K562 (cell line): ENCODE results near the gene CNOT9. TPM values are rescaled to one million over a fixed set of nuclear protein-coding genes. Genes with fewer than 3 reads are reported as not detected.

Source experiments
- EP300 ChIP-seq: IDR thresholded peaks from 2 replicates; pipeline ENCODE4 v1.6.1; 2012; ENCODE audit warnings: low read length, improper control_type of control experiment
- POLR2AphosphoS5 ChIP-seq: IDR thresholded peaks from 2 replicates; pipeline ENCODE4 v1.6.1; 2011; ENCODE audit warnings: mild to moderate bottlenecking, low read depth, low read length, moderate library complexity; ENCODE audit not compliant: control insufficient read depth, insufficient read depth
- RCOR1 ChIP-seq, 2 experiments: IDR thresholded peaks; 2 replicates each; pipeline ENCODE4 v1.6.1; 2012; ENCODE audit warnings: low read depth in 2 of 2, low read length in 2 of 2, borderline replicate concordance in 1 of 2, improper control_type of control experiment in 1 of 2
- SPI1 ChIP-seq: IDR thresholded peaks from 2 replicates; pipeline ENCODE4 v1.6.1; 2011; ENCODE audit warnings: low read depth, low read length, control low read depth, borderline replicate concordance
- polyA plus RNA-seq, 8 experiments: library from polyadenylated mRNA; depleted of rRNA in 4 of 8; stranded (reverse) in 5 of 8; unstranded in 3 of 8; fragments of >200 nt; fragmentation: Nextera tagmentation in 2 of 8; fragmentation: Illumina TruSeq in 1 of 8; extraction: Ambion mirVana in 2 of 8; extraction: Trizol in 1 of 8; gene quantifications; 2 replicates each; pipeline versions ENCODE4 v1.2.1 to v1.2.3, GENCODE V29; 2011 to 2014; ENCODE audit warnings: inconsistent platforms in 1 of 8, missing spikeins in 1 of 8
- total RNA-seq, 7 experiments: library from RNA; depleted of rRNA in 6 of 7; stranded (reverse); fragments of >200 nt in 6 of 7; fragmentation: Illumina TruSeq in 2 of 7; extraction: Trizol in 2 of 7; gene quantifications; 2 replicates each; pipeline versions ENCODE4 v1.2.1 to v1.2.3, GENCODE V29; 2011 to 2021; ENCODE audit warnings: low replicate concordance in 1 of 7
- TF ChIP-seq, protein P1 (sequence below): fragments of 450-650 bp; IDR thresholded peaks from 2 replicates; pipeline ENCODE4 v1.6.1; 2014; ENCODE audit warnings: low read depth, mild to moderate bottlenecking, moderate library complexity, borderline replicate concordance
- TF ChIP-seq, protein P2 (sequence below): fragments of 450-650 bp; IDR thresholded peaks from 2 replicates; pipeline ENCODE4 v1.6.1; 2016; ENCODE audit warnings: mild to moderate bottlenecking, moderate library complexity
- TF ChIP-seq, protein P3 (sequence below): sonication (generic); formaldehyde crosslinking; IDR thresholded peaks from 2 replicates; pipeline ENCODE4 v1.8.1; 2022; ENCODE audit warnings: missing genetic modification reagents
- TF ChIP-seq, protein P4 (sequence below), 2 experiments: fragments of 200-800 bp in 1 of 2; sonication (Bioruptor generic) in 1 of 2; sonication (generic) in 1 of 2; formaldehyde crosslinking in 1 of 2; IDR thresholded peaks in 1 of 2; conservative IDR thresholded peaks in 1 of 2; 2 replicates each; pipeline versions ENCODE4 v1.5.0 to v1.6.1; 2016 to 2020; ENCODE audit warnings: missing compliant biosample characterization in 1 of 2, missing genetic modification characterization in 1 of 2, missing genetic modification reagents in 1 of 2

CNOT9 gene
- total and polyA plus RNA-seq, 9 of the 15 experiments (the other 6 are each of a cell fraction or from before 2014, with no cell fraction given), result 19.0 to 82.6 (median 46.7) TPM

DNA sequence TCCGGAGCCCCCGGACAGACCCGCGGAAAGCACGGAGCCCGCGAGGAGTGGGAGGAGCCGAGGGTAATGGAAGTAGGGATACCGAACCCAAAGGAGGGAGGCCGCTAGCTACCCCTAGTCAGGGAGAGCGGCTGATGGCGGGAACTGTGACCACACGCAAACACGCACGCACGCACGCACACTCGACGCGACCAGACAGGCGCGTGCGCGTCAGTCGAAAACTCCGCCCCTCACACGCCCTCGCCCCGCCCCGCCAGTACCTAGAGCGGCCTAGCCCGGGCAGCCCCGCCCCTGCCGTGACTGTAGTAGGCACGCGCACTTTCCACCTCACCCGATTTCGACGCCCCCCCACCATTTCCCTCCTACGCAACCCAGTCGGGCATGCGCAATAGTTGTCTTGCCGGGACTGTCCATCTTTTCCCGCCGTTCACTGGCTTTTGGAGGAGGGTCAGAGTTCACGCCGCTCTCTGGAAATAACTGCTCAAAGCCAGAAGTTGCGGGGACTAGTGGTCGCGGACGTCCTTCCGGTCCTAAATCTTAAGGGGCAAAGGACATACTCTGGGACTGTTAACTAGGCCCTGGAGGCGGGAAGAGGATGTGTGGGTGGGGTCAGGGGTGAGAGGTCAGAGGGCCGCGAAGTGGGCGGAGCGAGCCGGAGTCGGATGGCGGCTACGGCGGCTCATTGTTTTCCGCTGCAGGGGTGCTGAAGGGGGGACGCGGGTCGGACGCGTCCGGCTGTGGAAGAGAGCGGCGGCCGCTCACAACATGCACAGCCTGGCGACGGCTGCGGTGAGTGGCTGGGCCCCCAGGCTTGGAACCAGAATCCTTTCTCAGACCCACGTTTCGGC lies at the start of gene CNOT9, which contains the start of gene USP37 (continued):
- TF ChIP-seq, protein P1, sequence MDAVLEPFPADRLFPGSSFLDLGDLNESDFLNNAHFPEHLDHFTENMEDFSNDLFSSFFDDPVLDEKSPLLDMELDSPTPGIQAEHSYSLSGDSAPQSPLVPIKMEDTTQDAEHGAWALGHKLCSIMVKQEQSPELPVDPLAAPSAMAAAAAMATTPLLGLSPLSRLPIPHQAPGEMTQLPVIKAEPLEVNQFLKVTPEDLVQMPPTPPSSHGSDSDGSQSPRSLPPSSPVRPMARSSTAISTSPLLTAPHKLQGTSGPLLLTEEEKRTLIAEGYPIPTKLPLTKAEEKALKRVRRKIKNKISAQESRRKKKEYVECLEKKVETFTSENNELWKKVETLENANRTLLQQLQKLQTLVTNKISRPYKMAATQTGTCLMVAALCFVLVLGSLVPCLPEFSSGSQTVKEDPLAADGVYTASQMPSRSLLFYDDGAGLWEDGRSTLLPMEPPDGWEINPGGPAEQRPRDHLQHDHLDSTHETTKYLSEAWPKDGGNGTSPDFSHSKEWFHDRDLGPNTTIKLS, result peak; percentile 87
- TF ChIP-seq POLR2AphosphoS5 (peak; percentile 69; the same call in 1 of the 2 replicates), SPI1 (no peak), RCOR1 (IDR thresholded peaks at IDR 0.05; ENCODE audit: borderline replicate concordance in 1 of 2, low read depth in 2 of 2, low read length in 2 of 2) (peak in 1 of 2 experiments; percentile 29; a peak in 1 of 4 replicates), EP300 (peak; percentile 20; the same call in 1 of the 2 replicates)
- TF ChIP-seq, protein P2, sequence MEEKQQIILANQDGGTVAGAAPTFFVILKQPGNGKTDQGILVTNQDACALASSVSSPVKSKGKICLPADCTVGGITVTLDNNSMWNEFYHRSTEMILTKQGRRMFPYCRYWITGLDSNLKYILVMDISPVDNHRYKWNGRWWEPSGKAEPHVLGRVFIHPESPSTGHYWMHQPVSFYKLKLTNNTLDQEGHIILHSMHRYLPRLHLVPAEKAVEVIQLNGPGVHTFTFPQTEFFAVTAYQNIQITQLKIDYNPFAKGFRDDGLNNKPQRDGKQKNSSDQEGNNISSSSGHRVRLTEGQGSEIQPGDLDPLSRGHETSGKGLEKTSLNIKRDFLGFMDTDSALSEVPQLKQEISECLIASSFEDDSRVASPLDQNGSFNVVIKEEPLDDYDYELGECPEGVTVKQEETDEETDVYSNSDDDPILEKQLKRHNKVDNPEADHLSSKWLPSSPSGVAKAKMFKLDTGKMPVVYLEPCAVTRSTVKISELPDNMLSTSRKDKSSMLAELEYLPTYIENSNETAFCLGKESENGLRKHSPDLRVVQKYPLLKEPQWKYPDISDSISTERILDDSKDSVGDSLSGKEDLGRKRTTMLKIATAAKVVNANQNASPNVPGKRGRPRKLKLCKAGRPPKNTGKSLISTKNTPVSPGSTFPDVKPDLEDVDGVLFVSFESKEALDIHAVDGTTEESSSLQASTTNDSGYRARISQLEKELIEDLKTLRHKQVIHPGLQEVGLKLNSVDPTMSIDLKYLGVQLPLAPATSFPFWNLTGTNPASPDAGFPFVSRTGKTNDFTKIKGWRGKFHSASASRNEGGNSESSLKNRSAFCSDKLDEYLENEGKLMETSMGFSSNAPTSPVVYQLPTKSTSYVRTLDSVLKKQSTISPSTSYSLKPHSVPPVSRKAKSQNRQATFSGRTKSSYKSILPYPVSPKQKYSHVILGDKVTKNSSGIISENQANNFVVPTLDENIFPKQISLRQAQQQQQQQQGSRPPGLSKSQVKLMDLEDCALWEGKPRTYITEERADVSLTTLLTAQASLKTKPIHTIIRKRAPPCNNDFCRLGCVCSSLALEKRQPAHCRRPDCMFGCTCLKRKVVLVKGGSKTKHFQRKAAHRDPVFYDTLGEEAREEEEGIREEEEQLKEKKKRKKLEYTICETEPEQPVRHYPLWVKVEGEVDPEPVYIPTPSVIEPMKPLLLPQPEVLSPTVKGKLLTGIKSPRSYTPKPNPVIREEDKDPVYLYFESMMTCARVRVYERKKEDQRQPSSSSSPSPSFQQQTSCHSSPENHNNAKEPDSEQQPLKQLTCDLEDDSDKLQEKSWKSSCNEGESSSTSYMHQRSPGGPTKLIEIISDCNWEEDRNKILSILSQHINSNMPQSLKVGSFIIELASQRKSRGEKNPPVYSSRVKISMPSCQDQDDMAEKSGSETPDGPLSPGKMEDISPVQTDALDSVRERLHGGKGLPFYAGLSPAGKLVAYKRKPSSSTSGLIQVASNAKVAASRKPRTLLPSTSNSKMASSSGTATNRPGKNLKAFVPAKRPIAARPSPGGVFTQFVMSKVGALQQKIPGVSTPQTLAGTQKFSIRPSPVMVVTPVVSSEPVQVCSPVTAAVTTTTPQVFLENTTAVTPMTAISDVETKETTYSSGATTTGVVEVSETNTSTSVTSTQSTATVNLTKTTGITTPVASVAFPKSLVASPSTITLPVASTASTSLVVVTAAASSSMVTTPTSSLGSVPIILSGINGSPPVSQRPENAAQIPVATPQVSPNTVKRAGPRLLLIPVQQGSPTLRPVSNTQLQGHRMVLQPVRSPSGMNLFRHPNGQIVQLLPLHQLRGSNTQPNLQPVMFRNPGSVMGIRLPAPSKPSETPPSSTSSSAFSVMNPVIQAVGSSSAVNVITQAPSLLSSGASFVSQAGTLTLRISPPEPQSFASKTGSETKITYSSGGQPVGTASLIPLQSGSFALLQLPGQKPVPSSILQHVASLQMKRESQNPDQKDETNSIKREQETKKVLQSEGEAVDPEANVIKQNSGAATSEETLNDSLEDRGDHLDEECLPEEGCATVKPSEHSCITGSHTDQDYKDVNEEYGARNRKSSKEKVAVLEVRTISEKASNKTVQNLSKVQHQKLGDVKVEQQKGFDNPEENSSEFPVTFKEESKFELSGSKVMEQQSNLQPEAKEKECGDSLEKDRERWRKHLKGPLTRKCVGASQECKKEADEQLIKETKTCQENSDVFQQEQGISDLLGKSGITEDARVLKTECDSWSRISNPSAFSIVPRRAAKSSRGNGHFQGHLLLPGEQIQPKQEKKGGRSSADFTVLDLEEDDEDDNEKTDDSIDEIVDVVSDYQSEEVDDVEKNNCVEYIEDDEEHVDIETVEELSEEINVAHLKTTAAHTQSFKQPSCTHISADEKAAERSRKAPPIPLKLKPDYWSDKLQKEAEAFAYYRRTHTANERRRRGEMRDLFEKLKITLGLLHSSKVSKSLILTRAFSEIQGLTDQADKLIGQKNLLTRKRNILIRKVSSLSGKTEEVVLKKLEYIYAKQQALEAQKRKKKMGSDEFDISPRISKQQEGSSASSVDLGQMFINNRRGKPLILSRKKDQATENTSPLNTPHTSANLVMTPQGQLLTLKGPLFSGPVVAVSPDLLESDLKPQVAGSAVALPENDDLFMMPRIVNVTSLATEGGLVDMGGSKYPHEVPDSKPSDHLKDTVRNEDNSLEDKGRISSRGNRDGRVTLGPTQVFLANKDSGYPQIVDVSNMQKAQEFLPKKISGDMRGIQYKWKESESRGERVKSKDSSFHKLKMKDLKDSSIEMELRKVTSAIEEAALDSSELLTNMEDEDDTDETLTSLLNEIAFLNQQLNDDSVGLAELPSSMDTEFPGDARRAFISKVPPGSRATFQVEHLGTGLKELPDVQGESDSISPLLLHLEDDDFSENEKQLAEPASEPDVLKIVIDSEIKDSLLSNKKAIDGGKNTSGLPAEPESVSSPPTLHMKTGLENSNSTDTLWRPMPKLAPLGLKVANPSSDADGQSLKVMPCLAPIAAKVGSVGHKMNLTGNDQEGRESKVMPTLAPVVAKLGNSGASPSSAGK, result peak; percentile 99
- TF ChIP-seq, protein P3, sequence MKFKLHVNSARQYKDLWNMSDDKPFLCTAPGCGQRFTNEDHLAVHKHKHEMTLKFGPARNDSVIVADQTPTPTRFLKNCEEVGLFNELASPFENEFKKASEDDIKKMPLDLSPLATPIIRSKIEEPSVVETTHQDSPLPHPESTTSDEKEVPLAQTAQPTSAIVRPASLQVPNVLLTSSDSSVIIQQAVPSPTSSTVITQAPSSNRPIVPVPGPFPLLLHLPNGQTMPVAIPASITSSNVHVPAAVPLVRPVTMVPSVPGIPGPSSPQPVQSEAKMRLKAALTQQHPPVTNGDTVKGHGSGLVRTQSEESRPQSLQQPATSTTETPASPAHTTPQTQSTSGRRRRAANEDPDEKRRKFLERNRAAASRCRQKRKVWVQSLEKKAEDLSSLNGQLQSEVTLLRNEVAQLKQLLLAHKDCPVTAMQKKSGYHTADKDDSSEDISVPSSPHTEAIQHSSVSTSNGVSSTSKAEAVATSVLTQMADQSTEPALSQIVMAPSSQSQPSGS (CRISPR knock-in tag), result no peak
- TF ChIP-seq, protein P4, sequence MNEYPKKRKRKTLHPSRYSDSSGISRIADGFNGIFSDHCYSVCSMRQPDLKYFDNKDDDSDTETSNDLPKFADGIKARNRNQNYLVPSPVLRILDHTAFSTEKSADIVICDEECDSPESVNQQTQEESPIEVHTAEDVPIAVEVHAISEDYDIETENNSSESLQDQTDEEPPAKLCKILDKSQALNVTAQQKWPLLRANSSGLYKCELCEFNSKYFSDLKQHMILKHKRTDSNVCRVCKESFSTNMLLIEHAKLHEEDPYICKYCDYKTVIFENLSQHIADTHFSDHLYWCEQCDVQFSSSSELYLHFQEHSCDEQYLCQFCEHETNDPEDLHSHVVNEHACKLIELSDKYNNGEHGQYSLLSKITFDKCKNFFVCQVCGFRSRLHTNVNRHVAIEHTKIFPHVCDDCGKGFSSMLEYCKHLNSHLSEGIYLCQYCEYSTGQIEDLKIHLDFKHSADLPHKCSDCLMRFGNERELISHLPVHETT (CRISPR knock-in tag; conservative IDR thresholded peaks at IDR 0.05 in 1 of 2, IDR thresholded peaks at IDR 0.05 in 1 of 2), result peak in 1 of 2 experiments; percentile 76; a peak in 2 of 4 replicates
